Loucy (cell line): Measurements from ENCODE around the gene CNTNAP2.
A peak's percentile ranks its signal among the peaks of the same experiment; 100 is the strongest.

Experiments used
- H2AFZ ChIP-seq: fragments of 200-600 bp; sonication (generic); 2 replicates; pipeline ENCODE4 v1.6.0; 2016; ENCODE audit warnings: antibody characterized with exemption, mild to moderate bottlenecking, low read length, moderate library complexity
- H3F3A ChIP-seq: fragments of 200-600 bp; 2 replicates; pipeline ENCODE4 v1.6.0; 2016; ENCODE audit warnings: antibody characterized with exemption, low read depth, mild to moderate bottlenecking
- H3K27me3 ChIP-seq: fragments of 200-600 bp; sonication (generic); 2 replicates; pipeline ENCODE4 v1.6.1; 2014; ENCODE audit warnings: low read length, mild to moderate bottlenecking; ENCODE audit not compliant: insufficient read depth, poor library complexity, severe bottlenecking
- H3K36me3 ChIP-seq: fragments of 200-600 bp; sonication (generic); 2 replicates; pipeline ENCODE4 v1.6.1; 2016; ENCODE audit warnings: low read length; ENCODE audit not compliant: insufficient read depth
- H3K4me1 ChIP-seq: fragments of 200-600 bp; sonication (generic); 2 replicates; pipeline ENCODE4 v1.5.1; 2014; ENCODE audit warnings: low read length, mild to moderate bottlenecking; ENCODE audit not compliant: insufficient read depth, poor library complexity, severe bottlenecking
- H3K4me2 ChIP-seq: fragments of 200-600 bp; sonication (generic); 2 replicates; pipeline ENCODE4 v1.6.0; 2014; ENCODE audit warnings: antibody characterized with exemption, low read length, low read depth, mild to moderate bottlenecking; ENCODE audit not compliant: poor library complexity, severe bottlenecking
- H3K4me3 ChIP-seq: fragments of 200-600 bp; sonication (generic); 2 replicates; pipeline ENCODE4 v1.5.1; 2014; ENCODE audit warnings: low read length, mild to moderate bottlenecking, mixed read lengths; ENCODE audit not compliant: poor library complexity, severe bottlenecking
- H3K79me2 ChIP-seq: fragments of 200-600 bp; sonication (generic); 2 replicates; pipeline ENCODE4 v1.6.1; 2014; ENCODE audit warnings: low read length; ENCODE audit not compliant: insufficient read depth
- H3K9ac ChIP-seq: fragments of 200-600 bp; sonication (generic); 2 replicates; pipeline ENCODE4 v1.6.0; 2014; ENCODE audit warnings: mild to moderate bottlenecking, low read depth, low read length, moderate library complexity; ENCODE audit not compliant: poor library complexity, severe bottlenecking
- H3K9me2 ChIP-seq: fragments of 200-600 bp; sonication (generic); replicated peaks from 2 replicates; pipeline ENCODE4 v1.6.1; 2016; ENCODE audit warnings: low read depth, low read length, mixed read lengths
- H3K9me3 ChIP-seq: fragments of 200-600 bp; sonication (generic); 2 replicates; pipeline ENCODE4 v1.6.1; 2014; ENCODE audit warnings: mild to moderate bottlenecking, antibody characterized with exemption, low read length, low read depth; ENCODE audit not compliant: insufficient read depth
- H4K20me1 ChIP-seq: fragments of 200-600 bp; sonication (generic); 2 replicates; pipeline ENCODE4 v1.6.0; 2014; ENCODE audit warnings: antibody characterized with exemption, low read length, mild to moderate bottlenecking; ENCODE audit not compliant: insufficient read depth, poor library complexity, severe bottlenecking
- CTCF ChIP-seq: fragments of 200-600 bp; sonication (generic); conservative IDR thresholded peaks from 2 replicates; pipeline ENCODE4 v1.5.1; 2014; ENCODE audit warnings: mild to moderate bottlenecking, antibody characterized with exemption, low read length
- EZH2phosphoT487 ChIP-seq: fragments of 200-600 bp; IDR thresholded peaks from 2 replicates; pipeline ENCODE4 v1.6.1; 2018; ENCODE audit warnings: antibody characterized with exemption, mild to moderate bottlenecking, moderate library complexity, borderline replicate concordance

CNTNAP2 gene

GRCh38 chr7:147547252-147547897 lies 1430.8 kb downstream of the CNTNAP2 start:
- no peaks in the 10 kb centered on the region for H4K20me1 ChIP-seq
- no peaks in the 10 kb centered on the region for H3F3A ChIP-seq
- H3K9me3 ChIP-seq = no peaks in the 10 kb centered on the region
- no peaks in the 10 kb centered on the region for H3K79me2 ChIP-seq
- H3K9me2 ChIP-seq = no peaks in the 10 kb centered on the region
- H3K27me3 ChIP-seq = no peaks in the 10 kb centered on the region
- H3K4me3 ChIP-seq = no peak overlapping the region
- no peak overlapping the region for H3K9ac ChIP-seq
- no peak for TF ChIP-seq EZH2phosphoT487
- TF ChIP-seq CTCF = peak; percentile 54
- no peak overlapping the region for H3K4me2 ChIP-seq
- H3K36me3 ChIP-seq = no peaks in the 10 kb centered on the region
- H2AFZ ChIP-seq = no peak overlapping the region
- H3K4me1 ChIP-seq = no peaks in the 10 kb centered on the region

- H3K79me2 ChIP-seq = no peaks in the 10 kb centered on the region
- no peaks in the 10 kb centered on the region for H3F3A ChIP-seq
- H3K9me3 ChIP-seq = no peaks in the 10 kb centered on the region
- H3K4me1 ChIP-seq = no peaks in the 10 kb centered on the region
- no peak overlapping the region for H3K9ac ChIP-seq
- no peaks in the 10 kb centered on the region for H4K20me1 ChIP-seq
- H2AFZ ChIP-seq = no peak overlapping the region
- no peak overlapping the region for H3K4me3 ChIP-seq
- H3K4me2 ChIP-seq = no peak overlapping the region
- H3K27me3 ChIP-seq = no peaks in the 10 kb centered on the region
- TF ChIP-seq EZH2phosphoT487 (no peak), CTCF (no peak)
- no peaks in the 10 kb centered on the region for H3K9me2 ChIP-seq
- H3K36me3 ChIP-seq = no peaks in the 10 kb centered on the region
These were observed 1439.7 kb downstream of the CNTNAP2 start for GRCh38 chr7:147556317-147556716.

GRCh38 chr7:147563669-147564068 lies 1447.1 kb downstream of the CNTNAP2 start:
- Histone ChIP-seq H3K9me2 (no peaks in the 10 kb centered on the region), H2AFZ (no peak overlapping the region)

More at GRCh38 chr7:147563669-147564068, 1447.1 kb downstream of the CNTNAP2 start:
- TF ChIP-seq CTCF (no peak), EZH2phosphoT487 (no peak)
- Histone ChIP-seq H3K9ac (no peak overlapping the region), H4K20me1 (no peaks in the 10 kb centered on the region), H3K4me3 (no peak overlapping the region), H3K9me3 (no peaks in the 10 kb centered on the region; the same call in 1 of the 2 replicates), H3K36me3 (no peaks in the 10 kb centered on the region), H3F3A (no peaks in the 10 kb centered on the region), H3K79me2 (no peaks in the 10 kb centered on the region), H3K4me2 (no peak overlapping the region), H3K4me1 (no peaks in the 10 kb centered on the region), H3K27me3 (no peaks in the 10 kb centered on the region)
